ENCODE results near the gene FBXO40.

DNA sequence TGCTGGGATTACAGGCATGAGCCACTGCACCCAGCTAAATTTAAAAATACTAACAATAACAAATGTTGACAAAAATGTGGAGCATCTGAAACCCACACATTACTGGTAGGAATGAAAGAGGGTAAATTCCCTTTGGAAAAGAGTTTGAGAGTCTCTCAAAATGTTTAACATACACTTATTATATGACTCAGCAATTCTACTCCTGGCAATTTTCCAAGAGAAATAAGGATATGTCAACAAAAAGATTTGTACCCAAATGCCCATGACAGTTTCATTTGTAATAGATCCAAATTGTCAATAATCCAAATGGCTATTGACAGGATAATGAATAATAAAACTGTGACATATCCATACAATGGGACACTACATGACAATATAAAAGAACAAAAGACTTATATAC lies 58.5 kb downstream of the FBXO40 start:
- TF ChIP-seq, protein P1, sequence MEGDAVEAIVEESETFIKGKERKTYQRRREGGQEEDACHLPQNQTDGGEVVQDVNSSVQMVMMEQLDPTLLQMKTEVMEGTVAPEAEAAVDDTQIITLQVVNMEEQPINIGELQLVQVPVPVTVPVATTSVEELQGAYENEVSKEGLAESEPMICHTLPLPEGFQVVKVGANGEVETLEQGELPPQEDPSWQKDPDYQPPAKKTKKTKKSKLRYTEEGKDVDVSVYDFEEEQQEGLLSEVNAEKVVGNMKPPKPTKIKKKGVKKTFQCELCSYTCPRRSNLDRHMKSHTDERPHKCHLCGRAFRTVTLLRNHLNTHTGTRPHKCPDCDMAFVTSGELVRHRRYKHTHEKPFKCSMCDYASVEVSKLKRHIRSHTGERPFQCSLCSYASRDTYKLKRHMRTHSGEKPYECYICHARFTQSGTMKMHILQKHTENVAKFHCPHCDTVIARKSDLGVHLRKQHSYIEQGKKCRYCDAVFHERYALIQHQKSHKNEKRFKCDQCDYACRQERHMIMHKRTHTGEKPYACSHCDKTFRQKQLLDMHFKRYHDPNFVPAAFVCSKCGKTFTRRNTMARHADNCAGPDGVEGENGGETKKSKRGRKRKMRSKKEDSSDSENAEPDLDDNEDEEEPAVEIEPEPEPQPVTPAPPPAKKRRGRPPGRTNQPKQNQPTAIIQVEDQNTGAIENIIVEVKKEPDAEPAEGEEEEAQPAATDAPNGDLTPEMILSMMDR (IDR thresholded peaks at IDR 0.05 in 4 of 5, conservative IDR thresholded peaks at IDR 0.05 in 1 of 5): no peak
- no peak for TF ChIP-seq POLR2A (IDR thresholded peaks at IDR 0.05)
